GM12864 (cell line): Measurements from ENCODE around the gene LDLRAD4.

ENCODE experiments used
- DNase-seq: peaks from one replicate; pipeline ENCODE4 v3.0.0-alpha.2; 2011; ENCODE audit warnings: low read depth
- H3K4me3 ChIP-seq: 2 replicates; pipeline ENCODE4 v1.5.1; 2011; ENCODE audit warnings: mild to moderate bottlenecking, low read depth, low read length, control low read depth
- CTCF ChIP-seq: IDR thresholded peaks from 2 replicates; pipeline ENCODE4 v1.5.1; 2011; ENCODE audit warnings: low read depth, mild to moderate bottlenecking, moderate library complexity, low read length, control low read depth, inconsistent platforms; ENCODE audit errors: missing control alignments

Gene LDLRAD4

GRCh38 chr18:13306583-13306982 is 88.0 kb downstream of the LDLRAD4 start:
- H3K4me3 ChIP-seq, result no peak overlapping the region
- no peak for TF ChIP-seq CTCF
- DNase-seq, result no peak

- no peak for DNase-seq
- no peak for TF ChIP-seq CTCF
- no peak overlapping the region for H3K4me3 ChIP-seq
These were observed 89.8 kb downstream of the LDLRAD4 start for GRCh38 chr18:13308369-13308768.

- TF ChIP-seq CTCF, result no peak
- DNase-seq, result no peak
- no peak overlapping the region for H3K4me3 ChIP-seq
These were observed 90.6 kb downstream of the LDLRAD4 start for GRCh38 chr18:13309031-13309747.

GRCh38 chr18:13309748-13310670 is 91.4 kb downstream of the LDLRAD4 start:
- no peak for DNase-seq
- TF ChIP-seq CTCF, result no peak

GRCh38 chr18:13311193-13311592 is 92.6 kb downstream of the LDLRAD4 start:
- no peak for TF ChIP-seq CTCF
- no peak overlapping the region for H3K4me3 ChIP-seq
- no peak for DNase-seq

More at GRCh38 chr18:13309748-13310670, 91.4 kb downstream of the LDLRAD4 start:
- H3K4me3 ChIP-seq, result no peak overlapping the region

GRCh38 chr18:13312515-13312914 is 94.0 kb downstream of the LDLRAD4 start:
- no peak for TF ChIP-seq CTCF
- DNase-seq, result no peak
- no peak overlapping the region for H3K4me3 ChIP-seq
